GM21717 (cell line): ENCODE measurements around the gene UBR7.

ENCODE experiments used
- ATAC-seq: cut with Tn5 transposase; IDR thresholded peaks from one replicate; pipeline ENCODE4 v1.9.1; 2021; ENCODE audit warnings: mild to moderate bottlenecking, moderate library complexity; ENCODE audit not compliant: unreplicated experiment

The UBR7 gene

DNA sequence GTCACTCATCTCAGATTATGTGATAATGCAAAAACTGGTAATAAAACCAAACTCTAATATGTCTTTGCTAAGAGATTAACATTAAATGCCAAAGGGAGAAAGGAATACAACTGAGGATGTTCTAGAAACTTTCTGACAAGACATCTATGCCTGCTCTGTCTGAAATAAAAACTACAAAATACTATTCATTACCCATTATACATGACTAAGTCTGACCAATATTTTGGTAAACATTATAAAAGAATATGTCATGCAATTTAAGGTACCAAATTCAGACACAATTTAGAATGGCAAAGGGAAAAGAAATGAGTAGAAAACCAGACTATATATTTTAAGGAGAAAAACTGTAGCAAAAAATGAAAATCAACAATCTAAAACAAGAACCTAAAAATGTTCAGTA, 39.5 kb downstream of the UBR7 start:
- ATAC-seq = no peak

DNA sequence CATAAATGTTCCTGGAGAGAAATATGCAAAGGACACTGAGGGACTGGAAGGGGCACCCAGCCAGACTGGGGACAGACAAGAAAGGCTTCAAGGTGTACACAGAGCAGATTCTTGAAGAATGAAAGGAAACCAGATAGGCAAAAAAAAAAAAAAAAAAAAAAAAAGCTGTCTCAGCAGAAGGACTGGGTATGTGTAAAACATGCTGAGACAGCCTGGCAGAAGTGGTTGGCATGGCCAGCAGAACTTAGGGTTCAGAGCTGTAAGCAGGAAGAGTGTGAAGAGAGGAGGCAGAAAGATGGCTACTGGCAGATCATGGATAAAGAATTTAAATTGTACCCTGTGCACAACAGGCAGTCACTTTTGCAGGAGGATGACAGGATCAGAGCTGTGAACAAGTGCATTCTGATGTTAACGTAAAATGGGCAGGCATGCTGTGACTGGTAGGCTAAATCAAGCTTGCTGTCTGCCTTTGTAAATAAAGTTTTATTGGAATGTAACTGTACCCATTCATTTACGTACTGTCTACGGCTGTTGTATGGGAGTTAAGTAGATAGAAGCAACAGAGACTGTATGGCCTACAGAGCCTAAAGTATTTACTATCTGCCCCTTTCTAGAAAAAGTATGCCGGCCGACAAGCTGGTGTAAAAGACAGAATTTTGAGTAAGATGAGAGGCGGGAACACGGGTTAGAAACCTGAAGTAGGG, 42.2 kb downstream of the UBR7 start:
- ATAC-seq = no peak

DNA sequence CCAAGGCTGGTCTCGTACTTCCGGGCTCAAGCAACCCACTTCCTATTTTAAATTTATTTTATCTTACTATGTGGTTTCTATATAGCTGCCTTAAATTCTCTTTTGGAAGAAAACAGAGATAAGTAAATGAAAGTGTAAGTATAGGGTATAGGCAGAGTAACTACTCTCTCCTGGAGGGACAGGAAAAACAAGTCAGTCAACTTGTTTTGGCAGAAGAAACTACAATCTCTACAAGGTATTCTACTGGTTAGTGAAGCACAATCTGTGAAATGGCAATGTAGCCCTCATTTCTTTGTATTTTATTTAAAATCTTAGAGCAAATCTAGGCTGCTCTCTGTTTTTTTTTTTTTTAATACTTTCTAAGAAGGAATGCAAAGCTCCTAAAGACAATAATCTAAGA, 55.4 kb downstream of the UBR7 start:
- ATAC-seq = no peak

DNA sequence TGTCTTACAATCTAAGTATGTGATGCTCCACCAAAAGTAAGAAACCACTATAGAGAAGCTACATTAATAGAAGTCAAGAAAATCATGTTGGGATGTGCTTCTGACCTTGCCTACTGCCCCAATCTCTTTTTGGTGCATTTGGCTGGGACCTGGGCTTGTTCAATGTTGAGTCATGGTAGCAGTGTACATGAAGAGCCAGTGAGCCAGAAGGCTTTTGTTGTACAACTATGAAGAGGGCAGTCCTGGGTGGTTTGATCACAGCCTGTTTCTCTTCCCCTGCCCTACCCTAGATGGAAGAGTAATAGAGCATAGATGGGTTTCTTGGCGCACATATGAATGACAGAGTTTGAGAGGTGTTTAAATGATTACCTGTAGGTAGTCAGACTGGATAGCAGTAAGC, 56.4 kb downstream of the UBR7 start:
- no peak for ATAC-seq

DNA sequence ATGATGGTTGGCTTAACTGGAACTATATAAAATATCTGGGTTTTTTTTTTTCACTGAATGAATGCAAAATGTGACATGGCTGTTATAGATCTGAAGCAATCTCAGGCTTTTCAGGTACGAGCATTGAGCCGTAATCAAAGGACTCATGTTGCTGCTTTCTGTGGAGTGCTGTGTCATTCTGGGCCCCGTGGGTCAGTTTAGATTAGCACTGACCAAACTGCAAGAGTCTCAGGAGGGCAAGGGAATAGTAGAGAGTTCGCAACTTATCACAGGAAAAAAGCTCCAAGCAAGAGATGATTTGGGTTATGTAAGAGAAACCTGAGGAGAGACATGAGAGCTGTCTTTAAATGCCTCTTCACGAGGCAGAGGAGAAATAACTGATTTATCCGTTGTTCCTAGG, 59.1 kb downstream of the UBR7 start:
- no peak for ATAC-seq

DNA sequence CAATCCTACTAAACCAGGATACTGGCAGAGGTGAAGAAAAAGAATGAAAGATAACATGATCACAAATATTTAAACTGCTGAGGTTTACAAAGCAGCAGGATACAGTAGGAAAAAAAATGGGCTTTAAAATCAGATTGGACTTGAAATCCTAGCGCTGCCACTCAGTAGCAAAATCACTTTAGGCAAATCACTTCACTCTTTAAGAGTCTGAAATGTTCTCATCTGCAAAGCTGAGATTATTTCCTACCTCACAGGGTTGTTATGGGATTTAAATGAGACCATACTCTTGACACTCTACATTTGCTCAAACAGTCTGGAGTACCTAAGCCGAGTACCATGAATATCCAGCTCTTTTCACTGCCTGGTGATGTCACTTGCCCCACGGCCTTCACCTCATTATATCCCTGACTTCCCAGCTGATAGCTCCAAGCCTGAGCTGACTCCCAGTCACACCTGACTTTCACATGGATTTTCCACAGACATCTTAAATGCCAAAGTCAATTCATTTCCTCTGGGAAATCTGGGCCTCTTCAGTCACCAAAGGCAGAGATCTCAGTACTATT, 60.2 kb downstream of the UBR7 start:
- ATAC-seq = no peak

DNA sequence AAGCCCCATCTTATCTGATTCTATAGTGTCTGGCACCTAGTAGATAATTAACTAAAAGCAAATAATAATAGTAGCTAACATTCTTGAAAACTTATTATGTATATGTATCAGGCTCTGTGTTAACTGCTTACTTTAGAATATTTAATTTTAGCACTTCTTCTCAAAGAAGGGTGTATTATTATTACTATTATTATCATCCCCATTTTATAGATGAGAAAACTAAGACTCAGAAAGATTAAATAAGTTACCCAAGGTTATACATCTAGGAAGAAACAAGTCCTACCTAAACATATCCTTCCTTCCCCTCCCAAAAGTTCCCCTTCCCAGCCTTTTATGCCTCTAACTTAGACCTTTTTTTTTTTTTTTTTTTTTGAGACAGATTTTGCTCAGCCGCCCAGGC, 61.4 kb downstream of the UBR7 start:
- ATAC-seq = no peak

DNA sequence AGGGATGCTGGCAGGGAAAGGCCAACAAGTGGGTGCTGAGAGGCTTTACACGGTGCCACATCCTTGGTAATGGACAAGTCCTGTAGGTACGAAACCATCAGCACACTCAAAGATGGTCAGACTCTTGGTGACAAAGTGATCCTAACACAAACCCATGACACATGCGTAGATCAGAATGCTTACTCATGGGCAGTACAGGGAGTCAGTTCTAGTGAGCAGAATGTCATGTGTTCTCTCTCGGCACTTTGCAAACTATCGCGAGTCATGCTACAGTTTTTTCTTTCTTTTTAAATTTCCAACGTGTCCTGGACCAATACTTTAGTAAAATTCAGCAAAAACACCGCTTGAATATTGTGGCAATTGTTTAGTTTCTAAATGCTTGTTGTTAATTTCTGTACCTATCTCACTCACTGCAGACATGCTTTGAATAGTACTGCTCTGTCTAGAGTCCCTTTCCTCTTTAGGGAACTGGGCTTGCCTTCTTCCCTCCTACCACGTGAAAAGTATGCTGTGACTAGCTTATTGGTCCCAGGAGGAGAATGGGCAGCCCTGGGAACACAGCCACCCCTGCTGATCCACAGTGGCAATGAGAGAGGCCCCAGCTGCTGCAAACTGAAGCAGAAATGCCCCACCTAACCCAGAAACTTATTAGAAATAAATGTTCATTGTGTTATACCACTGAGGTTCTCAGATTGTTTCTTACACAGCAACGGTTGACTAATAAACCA, 62.4 kb downstream of the UBR7 start:
- ATAC-seq = no peak

DNA sequence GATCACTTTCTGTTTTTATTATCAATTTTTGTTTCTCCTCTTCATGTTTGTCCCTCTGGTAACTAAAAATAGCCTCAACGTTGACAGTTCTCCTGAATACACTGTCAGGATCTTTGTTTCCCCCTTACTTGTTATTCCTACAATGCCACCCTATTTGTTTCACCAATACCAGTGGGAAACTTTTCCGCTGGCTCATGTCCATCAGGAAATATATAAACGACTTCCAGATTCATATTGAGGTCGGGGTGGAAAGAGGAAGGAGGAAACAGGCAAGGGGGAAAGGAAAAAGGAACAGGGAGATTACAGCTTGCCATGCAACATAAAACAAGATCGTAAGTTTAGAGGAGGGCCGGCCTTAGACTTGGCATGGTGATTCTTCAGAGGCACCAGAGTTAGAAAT, 64.1 kb downstream of the UBR7 start:
- ATAC-seq = no peak

DNA sequence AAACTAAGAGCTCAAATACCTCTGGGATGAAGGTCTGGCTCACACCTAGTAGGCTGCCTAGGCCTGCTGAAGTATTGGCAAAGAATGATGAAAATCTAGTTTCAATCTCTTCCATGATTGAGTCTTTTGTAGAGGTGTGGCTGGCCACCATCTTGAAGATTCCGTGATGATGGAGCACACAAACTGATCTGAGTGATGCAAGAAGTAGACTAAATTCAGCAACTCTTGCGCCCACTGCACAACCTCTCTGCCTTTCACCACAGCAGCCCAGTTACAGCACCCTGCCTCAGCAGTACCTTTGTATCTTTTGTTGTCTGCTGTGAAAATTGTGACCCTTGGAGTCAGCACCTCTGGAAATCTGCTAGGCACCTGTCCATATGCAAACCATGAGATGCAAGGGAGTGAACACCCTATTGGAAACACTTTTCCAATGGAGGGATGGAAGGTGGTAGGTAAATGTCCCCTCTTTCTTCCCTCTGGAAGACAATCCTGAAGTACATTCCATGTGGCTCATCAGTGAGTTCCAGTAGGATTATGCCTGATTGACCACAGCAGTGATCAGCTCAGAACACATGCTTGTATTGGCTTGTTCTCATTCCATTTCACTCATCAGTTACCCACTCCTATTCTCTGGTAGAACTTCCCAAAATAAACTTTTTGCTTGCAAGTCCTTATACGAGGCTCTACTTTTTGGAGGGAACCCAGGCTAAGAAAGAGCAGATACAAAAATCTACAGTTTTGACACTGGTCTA, 67.2 kb downstream of the UBR7 start:
- ATAC-seq = no peak

DNA sequence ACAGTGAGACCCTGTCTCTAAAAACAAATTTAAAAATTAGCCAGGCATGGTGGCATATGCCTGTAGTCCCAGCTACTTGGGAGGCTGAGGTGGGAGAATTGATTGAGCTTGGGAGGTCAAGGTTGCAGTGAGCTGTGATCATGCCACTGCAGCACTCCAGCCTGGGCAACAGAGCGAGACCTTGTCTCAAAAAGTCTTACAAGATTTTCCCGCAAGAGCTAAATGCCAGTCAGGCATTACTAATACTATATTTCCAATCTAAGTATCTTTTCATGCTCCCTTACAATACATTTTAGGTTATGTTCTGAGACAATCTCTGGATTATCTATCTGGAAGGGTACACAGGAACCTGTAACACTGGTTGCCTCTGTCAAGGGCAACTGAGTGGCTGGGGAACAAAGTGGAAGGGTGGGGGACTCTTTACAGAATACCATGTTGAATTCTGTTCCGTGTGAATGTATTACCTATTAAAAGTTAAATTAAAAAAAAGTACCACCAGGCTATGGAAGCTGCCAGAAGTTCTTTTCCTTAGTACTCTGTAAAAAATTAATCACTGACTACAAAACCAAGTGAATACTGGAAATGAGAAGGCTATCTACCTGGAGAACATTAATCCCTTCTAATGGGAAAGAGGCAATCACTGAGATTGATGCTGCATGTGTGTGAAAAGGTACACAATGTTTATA, 69.1 kb downstream of the UBR7 start:
- ATAC-seq = no peak
